ENCODE results near the gene CYP2U1.
"Not testable (repeated sequence)": the region's sequence is repeated elsewhere in the genome, so short reads cannot be mapped to it uniquely, and the experiment has no call there.

Gene CYP2U1

DNA sequence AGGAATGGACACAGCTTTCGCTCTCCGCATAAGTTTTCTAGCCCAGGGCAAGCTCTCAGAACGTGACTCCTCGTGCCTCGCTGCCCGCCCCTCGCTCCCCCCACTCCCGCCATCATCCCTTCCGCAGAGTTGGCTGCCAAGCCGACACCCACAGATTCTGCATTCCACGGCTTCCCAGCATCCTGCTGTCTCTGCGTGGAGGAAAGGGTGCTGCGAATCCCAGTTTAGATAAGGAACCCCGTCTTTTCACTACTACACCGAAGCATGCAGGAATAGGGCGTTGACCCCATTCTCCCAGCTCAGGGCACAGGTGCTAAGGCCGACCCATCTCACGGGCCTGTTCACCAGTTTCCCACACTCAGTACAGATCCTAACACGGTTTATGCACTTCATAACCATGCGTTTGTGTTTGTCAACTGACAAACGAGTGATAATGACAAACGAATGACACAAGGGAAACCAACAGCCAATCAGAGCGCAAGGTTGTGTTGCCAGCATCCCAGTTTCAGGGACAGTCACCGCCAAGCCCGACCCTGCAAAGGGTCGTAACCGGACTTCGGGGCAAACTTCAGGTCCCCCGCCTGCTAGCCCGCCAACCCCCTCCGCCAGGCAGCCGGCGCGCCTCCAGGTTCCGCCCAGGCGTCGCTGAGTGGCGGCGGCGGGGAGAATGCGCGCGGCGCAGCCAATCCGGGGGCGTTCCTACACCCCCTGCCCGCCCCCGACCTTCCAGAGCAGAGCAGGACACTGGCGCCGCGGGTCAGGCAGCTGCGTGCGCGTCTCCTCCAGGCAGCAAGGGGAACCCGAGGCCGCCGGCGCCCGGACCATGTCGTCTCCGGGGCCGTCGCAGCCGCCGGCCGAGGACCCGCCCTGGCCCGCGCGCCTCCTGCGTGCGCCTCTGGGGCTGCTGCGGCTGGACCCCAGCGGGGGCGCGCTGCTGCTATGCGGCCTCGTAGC is at the start of gene CYP2U1:
TSS of gene CYP2U1 (plus strand) at position 729 of the 954 bp plus-strand sequence. CDS start at position 824, 95 bp downstream.
- DNase-seq (ENCODE audit: low read depth in 2 of 2), result peak; percentile 62 to 70

GRCh38 chr4:107885865-107886264 is 45.5 kb upstream of the CYP2U1 start:
- no peak for DNase-seq (ENCODE audit: low read depth in 2 of 2)

DNA sequence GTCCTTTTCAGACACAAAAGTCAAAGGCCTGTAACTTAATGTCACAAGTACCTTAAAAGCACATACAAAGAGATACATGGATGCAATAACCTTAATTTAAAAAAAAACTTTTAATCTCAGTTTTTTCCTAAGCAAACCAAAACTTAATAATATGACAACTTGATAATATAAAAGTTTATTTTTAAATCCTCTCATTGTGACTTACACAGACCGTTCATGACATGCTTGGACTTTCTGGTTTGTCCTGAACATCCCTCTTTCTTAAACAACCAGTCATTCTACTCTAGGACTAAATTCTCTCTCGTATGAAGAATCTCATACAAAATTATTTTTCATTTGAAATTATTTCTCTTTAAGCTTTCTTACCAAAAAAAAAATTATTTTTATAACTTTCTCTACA is 43.1 kb upstream of the CYP2U1 start:
- DNase-seq (ENCODE audit: low read depth in 2 of 2), result no peak

- DNase-seq (ENCODE audit: low read depth in 2 of 2), result no peak
These were observed 40.6 kb upstream of the CYP2U1 start for GRCh38 chr4:107890779-107891178.

GRCh38 chr4:107891299-107891698 is 40.0 kb upstream of the CYP2U1 start:
- DNase-seq (ENCODE audit: low read depth in 2 of 2), result no peak

DNA sequence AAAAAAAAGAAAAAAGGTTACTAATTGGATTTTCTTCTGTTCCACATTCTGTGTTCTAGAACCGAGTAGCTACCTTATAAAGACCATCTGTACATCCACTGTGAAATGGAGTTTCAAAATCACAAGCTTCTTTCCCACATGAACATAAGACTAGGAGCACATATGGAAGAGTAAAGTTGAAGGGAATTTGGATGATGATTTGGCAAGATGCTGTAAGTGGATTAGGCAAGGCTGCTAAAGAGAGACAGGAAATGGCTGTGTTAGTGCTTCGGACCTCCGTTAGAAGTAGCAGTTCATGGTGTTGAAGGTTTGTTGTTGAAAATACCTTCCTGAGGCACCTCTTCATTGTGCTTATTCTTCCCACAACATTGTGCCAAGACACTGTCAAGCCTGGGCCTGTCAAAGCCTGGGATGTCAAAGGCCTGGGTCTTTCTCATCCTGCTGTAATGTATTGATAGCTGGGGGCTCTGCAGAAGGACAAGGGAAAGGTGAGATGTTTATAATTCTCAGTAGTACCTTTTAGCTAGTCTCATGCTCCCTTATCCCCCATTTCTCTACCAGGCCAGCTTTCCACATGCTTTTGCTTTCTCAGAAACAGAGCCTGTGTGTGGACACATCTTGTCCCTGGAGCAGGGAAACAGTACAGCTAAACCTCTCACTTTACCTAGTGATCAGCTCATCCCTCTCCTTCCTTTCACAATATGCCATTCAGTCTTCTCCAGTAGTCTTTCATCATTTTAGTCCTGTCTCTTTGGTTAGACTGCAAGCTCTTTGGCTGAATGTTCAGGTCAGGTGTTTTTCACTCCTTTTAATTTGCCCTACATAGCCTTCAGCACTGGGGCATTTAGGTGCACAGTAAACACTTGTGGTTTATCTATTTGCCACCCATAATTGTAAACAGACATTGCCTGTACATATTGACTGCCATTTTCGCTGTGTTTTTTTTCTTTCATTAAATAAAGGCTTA is 37.9 kb upstream of the CYP2U1 start:
- no peak for DNase-seq (ENCODE audit: low read depth in 2 of 2)

DNA sequence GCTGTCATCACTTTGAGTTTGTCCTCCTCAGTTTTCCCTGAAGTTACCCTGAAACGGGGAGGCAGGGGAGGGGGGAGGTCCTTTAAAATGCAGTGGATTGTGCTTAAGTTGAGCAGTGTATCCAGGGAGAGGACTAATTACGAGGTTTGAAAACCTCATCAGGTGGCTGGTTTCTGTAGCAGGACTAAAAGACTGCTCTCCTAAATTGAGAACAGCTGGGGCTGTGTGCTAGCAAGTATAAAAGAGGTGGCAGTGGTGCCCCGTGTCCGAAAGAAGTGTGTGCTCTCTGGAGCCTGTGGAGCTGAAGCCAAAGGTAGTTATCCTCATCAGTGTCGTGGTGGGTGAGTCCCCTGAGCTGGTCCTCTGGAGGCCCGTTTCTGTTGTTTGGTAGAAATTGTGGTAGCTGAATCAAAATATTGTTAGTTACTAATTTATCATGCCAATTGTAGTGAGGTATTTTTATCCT is 37.2 kb upstream of the CYP2U1 start:
- DNase-seq (ENCODE audit: low read depth in 2 of 2), result no peak

- DNase-seq (ENCODE audit: low read depth in 2 of 2), result no peak
These were observed 35.1 kb upstream of the CYP2U1 start for GRCh38 chr4:107896158-107896645.

DNA sequence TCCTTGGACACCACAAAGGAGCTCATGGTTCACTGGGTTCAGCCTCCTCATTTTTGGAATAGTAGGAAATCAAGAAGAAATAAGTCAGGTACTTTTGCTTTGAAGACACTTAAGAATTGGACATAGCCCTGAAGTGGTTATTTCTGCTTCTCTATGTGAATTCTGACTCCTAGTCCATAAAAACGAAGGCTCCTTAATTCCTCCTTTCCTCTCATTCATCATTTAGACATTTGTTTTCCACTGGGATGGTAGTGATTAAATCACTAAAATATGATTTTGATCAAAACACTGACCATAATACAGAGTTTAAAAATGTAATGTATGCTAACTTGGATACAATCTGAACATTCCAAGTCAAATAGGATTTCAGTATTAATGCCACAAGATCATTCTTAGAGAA is 34.7 kb upstream of the CYP2U1 start:
- DNase-seq (ENCODE audit: low read depth in 2 of 2), result no peak

DNA sequence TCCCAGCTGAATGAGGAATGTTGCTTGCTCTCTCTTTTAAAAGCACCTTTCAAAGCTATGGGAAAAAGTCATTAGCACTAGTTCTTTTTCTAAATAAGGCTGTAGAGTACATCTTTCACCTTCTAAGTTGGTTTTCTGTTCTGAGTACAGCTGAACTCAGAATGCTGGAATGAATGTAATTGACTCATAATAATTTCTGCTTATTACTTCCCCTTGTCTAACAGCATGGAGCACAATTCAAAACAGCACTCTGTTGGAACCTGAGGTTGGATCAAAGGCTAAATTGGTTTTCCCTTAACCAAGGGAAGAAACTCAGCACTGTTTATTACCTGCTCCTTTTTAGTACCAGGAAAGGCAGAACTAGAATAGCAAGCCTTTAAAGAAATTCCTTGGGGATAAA is 33.5 kb upstream of the CYP2U1 start:
- no peak for DNase-seq (ENCODE audit: low read depth in 2 of 2)

- DNase-seq (ENCODE audit: low read depth in 2 of 2), result no peak
These were observed 31.3 kb upstream of the CYP2U1 start for GRCh38 chr4:107900067-107900466.

GRCh38 chr4:107900508-107900907 is 30.8 kb upstream of the CYP2U1 start:
- DNase-seq (ENCODE audit: low read depth in 2 of 2), result no peak

- no peak for DNase-seq (ENCODE audit: low read depth in 2 of 2)
These were observed 30.0 kb upstream of the CYP2U1 start for GRCh38 chr4:107901213-107901934.

GRCh38 chr4:107902715-107903114 is 28.6 kb upstream of the CYP2U1 start:
- DNase-seq (ENCODE audit: low read depth in 2 of 2), result no peak

- DNase-seq (ENCODE audit: low read depth in 2 of 2), result not testable (repeated sequence)
These were observed 26.3 kb upstream of the CYP2U1 start for GRCh38 chr4:107905082-107905481.

DNA sequence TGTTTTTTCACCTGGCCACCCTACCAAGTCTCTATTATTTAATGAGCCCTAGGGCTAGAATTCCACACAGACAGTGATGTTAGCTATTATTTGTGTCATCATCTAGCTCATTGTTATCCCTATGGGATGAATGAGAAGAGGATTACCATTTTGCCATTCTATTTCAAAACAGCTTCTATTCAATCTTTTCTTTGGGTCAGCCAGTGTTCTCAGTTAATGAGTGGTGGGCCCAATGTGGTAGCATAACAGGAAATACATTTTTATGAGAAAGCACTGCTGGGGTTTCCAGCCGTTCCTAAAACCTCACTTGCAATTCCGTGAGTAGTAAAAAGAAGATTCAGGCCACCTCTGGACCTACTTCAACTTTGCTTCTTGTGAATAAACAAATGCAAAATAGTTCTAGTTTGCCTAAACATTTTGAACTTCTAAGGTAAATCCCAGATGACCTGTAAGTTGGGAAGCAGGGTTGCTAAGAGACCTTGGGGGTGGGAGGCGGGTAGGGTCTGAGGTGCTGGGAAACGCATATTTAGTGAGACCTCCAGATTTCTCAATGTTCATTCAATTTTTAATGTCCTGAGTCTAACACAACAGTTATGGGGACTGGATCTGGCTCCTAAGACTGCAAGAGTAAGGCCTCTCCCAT is 24.8 kb upstream of the CYP2U1 start:
- DNase-seq (ENCODE audit: low read depth in 2 of 2), result no peak

DNA sequence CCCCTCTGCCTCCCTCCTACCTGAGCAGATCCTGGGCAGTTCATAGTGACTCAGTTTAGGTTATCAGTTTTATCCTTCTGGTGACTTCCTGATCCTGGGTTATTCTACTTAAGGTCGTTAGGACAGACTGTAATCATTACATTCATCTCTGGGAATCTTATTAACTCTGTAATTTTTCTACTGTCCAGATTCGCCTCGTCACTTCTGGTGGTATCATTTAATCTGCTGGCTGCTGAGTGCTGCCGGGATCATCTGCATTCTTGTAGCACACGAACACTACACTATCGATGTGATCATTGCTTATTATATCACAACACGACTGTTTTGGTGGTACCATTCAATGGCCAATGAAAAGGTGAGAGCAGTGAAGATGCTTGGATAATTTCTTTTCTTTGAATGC is 23.0 kb upstream of the CYP2U1 start:
- no peak for DNase-seq (ENCODE audit: low read depth in 2 of 2)

GRCh38 chr4:107913283-107913899 is 18.0 kb upstream of the CYP2U1 start:
- no peak for DNase-seq (ENCODE audit: low read depth in 2 of 2)

- no peak for DNase-seq (ENCODE audit: low read depth in 2 of 2)
These were observed 16.1 kb upstream of the CYP2U1 start for GRCh38 chr4:107915220-107915619.

DNA sequence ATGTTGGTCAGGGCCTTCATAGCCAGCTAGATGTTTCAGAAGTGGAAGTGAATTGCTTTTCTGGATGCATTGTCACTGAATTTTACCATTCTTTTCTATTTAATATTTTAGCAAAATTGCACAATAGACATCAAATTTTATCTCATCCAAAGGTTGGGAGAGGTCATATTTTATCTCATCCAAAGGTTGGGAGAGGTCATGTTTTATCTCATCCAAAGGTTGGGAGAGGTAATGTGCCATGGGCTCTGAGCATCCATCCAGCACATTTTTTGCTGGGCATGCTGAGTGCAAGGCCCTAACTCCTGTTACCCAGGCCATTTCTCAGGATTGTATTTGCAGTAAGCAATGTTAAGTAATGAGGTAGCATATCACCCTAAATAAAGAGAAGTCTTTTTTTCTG is 14.7 kb upstream of the CYP2U1 start:
- DNase-seq (ENCODE audit: low read depth in 2 of 2), result no peak
